Measurements from ENCODE around the gene AAK1.

- TF ChIP-seq CTCF (IDR thresholded peaks at IDR 0.05) (no peak), POLR2A (IDR thresholded peaks at IDR 0.05) (no peak)
Observed at GRCh38 chr2:69637923-69638322, 5.6 kb downstream of the AAK1 start.

Measured in body of pancreas (tissue), 4 donors.